Measurements from ENCODE around the gene RMI1.
"Not testable (repeated sequence)": the region's sequence is repeated elsewhere in the genome, so short reads cannot be mapped to it uniquely, and the experiment has no call there.

RMI1 gene

DNA sequence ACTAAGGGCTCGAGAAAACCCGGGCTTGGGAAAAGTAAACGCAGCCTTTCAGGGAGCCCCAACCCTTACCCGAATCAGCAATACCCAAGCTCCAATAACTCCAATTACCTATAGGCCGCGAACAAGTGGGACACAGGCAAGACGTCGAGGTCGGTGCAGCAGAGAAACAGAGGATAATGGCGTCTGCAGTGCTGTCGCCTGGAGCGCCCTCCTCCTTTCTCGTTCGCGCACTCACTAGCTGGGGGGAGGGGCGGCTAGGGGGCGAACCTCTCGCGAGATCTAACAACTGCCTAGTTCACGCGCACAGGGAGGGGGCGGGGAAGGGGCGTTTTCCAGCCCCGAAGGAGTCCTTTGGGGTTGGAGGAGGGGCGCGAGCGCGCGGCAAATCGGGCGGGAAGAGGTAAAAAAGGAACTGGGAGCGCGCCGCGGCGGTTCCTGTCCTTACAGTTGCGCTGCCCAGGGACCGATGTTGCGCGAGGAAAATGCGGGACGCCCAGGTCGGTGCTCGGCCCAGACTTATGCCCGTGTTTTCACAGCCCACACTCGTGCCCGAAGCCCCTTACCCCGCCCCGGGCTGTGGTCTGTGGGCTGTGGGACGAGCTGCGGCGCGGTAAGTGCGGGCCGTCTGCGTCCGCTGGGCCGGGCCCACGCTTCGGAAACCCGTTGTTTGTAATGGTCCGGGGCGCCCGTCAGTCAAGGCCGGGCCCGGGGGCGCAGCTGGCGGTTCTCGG, at the start of gene RMI1:
TSS of gene RMI1 (plus strand) at position 411 of the 731 bp plus-strand sequence. CDS start 20,182 bp downstream, outside the sequence.
- DNase-seq (ENCODE audit: low read depth): peak; percentile 97

DNA sequence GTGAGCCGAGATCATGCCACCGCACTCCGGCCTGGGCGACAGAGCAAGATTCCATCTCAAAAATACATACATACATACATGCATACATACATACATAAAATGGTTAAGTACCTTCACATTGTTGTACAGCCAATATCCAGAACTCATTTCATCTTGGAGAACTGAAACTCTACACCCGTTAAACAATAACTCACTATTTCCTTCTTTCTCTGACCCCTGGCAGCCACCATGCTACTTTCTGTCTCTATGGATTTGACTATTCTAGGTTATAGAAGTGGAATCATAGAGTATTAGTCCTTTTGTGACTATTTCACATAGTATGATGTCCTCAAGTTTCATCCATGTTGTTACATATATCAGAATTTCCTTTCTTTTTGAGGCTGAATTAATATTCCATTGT, 49.7 kb upstream of the RMI1 start:
- DNase-seq (ENCODE audit: low read depth): no peak

GRCh38 chr9:83932011-83932410, 48.6 kb upstream of the RMI1 start:
- DNase-seq (ENCODE audit: low read depth): no peak

GRCh38 chr9:83932851-83933250, 47.8 kb upstream of the RMI1 start:
- no peak for DNase-seq (ENCODE audit: low read depth)

- no peak for DNase-seq (ENCODE audit: low read depth)
Observed at GRCh38 chr9:83933790-83934189, 46.8 kb upstream of the RMI1 start.

GRCh38 chr9:83934569-83935275, 45.9 kb upstream of the RMI1 start:
- DNase-seq (ENCODE audit: low read depth): no peak

- DNase-seq (ENCODE audit: low read depth): no peak
Observed at GRCh38 chr9:83935276-83935935, 45.2 kb upstream of the RMI1 start.

GRCh38 chr9:83936523-83936922, 44.1 kb upstream of the RMI1 start:
- no peak for DNase-seq (ENCODE audit: low read depth)

DNA sequence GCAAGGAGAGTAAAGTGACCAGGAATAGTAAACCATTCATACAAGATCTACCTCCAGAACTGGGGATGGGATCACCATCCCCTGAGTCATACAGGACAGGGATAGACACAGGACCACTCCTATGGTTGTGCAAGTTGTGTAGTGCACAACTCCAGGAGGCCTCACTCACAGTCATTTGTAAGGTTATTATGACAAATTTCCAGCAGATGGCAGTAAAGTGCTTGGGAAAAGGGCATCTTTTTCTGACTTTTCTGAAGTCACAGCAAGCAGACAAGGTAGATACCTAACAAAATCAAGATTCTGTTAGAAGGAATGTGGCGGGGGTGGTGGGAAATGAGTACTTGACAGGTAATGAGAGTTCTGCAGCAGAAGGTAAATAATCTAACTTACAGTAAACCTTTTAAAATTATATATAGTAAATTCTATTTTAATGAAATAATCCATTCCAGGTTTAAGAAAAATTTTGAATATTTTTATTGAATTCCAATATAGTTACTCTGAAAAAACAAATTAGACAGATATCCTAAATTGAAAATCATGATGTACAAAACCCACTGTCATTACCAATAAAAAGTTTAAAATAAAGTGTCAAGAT, 42.6 kb upstream of the RMI1 start:
- no peak for DNase-seq (ENCODE audit: low read depth)

DNA sequence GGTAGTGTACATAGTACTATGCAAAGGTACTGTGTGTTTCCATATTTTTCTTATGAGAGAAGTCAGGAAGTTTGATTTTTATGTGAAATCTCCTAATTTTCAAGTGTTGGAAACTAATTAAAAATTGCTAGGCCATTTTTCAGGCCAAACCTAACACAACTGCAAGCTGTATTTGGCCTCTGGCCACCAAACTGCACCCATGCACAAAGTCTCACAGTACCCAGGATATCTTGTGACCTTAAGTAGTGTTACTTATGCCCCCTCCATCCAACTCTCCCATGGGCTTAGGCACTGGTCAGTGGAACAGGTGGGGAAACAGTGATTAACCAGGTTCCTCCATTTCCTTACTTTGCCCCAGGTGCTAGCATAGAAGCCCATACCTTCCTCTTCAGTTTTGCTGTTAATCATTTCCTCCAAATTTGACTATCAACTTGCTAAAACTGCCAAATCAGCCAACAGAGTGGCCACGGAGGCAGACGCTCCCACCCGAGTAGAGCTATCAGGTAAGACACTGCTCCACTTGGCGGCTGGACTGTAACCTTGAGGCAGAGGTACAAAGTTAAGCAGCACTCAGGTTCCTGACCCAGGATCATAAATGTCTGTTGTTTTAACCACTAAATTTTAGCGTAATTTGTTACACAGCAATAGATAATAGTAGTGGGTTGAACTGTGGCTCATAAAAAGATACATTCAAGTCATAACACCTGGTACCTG, 39.9 kb upstream of the RMI1 start:
- DNase-seq (ENCODE audit: low read depth): no peak

DNA sequence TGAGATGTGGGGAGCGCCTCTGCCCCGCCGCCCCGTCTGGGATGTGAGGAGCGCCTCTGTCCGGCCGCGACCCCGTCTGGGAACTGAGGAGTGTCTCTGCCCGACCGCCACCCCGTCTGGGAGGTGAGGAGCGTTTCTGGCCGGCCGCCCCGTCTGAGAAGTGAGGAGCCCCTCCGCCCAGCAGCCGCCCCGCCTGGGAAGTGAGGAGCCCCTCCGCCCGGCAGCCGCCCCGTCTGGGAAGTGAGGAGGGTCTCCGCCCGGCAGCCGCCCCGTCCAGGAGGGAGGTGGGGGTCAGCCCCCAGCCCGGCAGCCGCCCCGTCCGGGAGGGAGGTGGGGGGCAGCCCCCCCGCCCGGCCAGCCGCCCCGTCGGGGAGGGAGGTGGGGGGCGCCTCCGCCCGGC, 32.5 kb upstream of the RMI1 start:
- DNase-seq (ENCODE audit: low read depth): not testable (repeated sequence)

DNA sequence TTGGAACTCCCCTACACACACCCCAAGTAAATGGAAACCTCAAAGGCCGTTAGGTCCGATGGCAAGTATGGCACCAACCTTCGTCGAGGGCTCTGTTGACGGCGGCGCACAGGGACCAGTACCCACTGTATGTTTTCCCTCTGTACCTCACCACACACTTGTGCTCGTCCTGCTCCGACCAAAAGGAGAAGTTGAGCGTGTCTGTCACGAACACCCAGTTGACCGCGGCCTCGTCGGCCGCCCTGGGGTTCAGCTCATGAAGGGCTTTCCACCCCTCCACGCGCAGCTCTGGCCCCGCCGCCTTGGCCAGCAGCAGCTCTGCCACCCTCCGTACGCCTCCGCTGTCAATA, 24.5 kb upstream of the RMI1 start:
- no peak for DNase-seq (ENCODE audit: low read depth)

DNA sequence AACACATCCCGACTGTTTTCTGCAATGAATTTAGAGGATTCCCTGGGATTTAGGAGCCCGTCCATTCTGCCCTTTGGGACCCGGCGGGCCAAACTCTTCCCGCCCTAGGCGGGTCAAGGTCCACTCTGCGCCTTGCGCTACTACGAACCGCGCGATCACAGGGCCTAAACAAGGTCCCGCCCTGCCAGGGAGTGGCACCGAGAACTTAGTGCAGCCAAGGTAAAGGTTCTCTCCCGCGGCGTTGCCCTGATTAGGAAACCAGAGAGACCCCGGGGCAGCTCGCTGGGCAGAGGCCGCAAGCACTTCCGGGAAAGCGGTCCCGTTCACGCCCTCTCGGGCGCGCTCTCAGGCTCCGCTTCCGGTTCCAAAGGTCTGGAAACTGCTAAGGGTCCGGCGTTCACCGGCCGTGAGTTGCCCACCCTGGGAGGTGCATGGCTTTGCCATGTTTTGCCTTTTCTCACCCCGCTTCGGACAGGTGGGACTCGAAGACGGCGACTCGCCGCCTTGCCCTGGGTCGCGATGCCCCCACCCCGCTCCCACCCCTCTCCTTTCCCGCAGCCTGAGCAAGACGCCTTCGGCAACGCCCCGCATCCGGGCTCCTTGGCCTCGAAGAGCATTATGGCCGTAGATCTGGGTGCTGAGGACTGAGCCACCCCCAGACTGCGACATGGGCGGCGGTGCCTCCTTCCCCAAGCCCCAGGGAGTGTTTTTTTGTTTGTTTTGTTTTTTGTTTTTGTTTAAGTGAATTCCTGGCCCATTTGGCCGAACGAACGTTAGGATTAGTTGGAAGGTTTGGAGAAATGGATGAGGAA, 24.0 kb upstream of the RMI1 start:
- DNase-seq (ENCODE audit: low read depth): peak; percentile 27

DNA sequence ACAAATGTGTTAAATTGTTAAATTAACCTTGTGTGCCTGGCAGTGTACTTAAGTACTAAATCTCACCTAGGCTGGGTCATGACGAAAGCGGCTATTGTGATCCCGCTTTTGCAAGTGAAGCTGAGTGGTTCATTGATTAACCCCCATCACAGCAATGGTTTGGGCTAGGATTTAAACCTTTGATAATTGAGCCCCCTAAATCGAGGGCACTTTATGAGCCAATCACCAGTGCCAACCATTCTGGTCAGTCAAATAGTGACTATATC, 23.4 kb upstream of the RMI1 start:
- no peak for DNase-seq (ENCODE audit: low read depth)

DNA sequence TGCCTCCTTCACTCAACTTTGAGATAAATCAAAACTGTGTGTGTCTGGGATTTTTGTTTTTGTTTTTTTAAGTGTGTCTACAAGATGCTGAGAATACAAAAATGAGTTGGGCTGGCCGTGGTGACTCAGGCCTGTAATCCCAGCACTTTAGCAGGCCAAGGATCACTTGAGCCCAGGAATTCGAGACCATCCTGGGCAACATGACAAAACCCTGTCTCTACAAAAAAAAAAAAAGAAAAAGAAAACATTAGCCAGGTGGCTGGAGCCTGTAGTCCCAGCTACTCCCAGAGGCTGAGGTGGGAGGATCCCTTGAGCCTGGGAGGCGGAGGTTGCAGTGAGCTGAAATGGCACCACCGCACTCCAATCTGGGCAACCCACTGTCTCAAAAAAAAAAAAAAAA, 21.5 kb upstream of the RMI1 start:
- no peak for DNase-seq (ENCODE audit: low read depth)

DNA sequence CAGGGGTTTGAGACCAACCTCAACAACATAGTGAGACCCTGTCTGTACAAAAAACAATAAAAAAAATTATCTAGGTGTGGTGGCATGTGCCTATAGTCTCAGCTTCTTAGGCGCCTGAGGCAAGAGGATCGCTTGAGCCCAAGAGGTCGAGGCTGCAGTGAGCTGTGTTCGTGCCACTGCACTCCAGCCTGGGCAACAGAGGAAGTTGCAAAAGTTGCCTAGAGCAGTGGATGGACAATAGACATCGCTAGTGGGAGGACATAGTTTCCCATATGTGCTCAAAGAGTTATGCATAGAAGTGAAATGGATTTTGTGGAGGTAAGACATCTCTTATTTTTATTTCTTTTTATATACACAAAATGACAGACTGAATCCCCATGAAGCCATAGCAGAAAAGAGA, 19.6 kb upstream of the RMI1 start:
- no peak for DNase-seq (ENCODE audit: low read depth)

DNA sequence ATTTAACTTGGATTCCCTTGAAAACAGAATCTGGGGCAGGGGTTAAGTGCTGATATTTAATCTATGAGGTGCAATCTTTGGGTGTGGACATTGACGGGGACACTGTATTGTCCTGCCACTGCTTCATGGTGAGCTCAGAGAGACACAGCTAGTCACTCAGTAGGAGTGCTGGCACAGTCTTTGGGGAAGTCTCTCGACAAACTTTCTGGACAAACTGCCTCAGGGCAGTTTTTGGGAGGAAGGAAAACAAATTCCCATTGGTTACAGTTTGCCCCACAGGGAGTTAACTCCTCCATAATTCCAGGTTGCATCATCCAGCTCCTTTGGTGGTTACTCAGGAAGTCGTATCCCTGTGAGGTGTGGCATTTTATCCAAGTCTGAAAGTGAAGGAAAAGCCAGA, 18.4 kb upstream of the RMI1 start:
- DNase-seq (ENCODE audit: low read depth): no peak

- no peak for DNase-seq (ENCODE audit: low read depth)
Observed at GRCh38 chr9:83964973-83965349, 15.6 kb upstream of the RMI1 start.

- DNase-seq (ENCODE audit: low read depth): no peak
Observed at GRCh38 chr9:83965350-83966208, 15.0 kb upstream of the RMI1 start.

DNA sequence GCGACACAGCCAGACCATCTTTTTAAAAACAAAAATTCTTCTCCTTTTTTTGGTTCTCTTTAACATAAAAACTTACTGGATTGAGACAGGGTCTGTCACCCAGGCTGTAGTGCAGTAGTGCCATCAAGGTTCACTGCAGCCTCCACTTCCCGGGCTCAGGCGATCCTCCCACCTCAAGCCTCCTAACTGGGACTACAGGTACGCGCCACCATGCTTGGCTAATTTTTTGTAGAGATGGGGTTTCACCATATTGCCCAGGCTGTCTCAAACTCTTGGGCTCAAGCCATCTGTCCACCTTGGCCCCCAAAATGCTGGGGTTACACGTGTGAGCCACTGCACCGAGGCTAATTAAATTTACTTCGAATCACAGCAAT, 14.4 kb upstream of the RMI1 start:
- no peak for DNase-seq (ENCODE audit: low read depth)

- no peak for DNase-seq (ENCODE audit: low read depth)
Observed at GRCh38 chr9:83967073-83967472, 13.5 kb upstream of the RMI1 start.

Data from stimulated activated CD8-positive, alpha-beta memory T cell treated with anti-CD3 and anti-CD28 coated beads, Interleukin-15, amount 100 ng/mL, for 24 hours (primary cell).